ENCODE results near the gene SPATA46.

SPATA46 gene

DNA sequence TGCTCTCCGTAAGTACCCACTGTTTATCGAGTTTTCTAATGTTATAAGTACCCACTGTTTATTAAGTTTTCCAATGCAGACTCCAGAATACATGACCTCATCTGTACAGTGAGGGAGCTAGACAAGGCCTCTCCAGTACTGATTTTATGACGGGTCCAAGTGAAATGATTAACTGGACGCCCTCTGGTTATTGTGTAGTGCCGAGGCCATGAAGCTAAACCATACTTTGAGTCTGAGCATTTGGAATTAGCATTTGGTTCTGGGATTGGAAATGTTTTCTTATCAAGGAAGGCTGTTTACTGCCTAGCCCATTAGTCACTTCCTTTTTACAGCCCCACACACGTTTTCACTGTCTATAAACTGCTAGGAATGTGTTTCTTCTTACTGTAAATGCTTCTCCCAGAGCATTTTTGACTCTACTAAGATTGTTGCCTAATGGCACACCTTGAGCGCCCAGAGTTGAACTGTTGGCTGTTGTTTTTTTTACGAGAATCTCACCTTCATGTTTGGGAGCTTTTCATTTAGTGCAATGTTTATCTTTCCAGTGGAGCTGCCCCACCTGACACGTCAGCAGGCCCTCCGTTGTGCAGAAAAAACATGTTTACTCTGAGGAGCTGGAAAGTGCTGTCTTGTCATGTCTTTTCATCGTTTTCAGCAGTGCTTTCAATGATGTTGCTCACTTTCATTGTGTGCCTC, 26.9 kb downstream of the SPATA46 start:
- H3K27ac ChIP-seq (ENCODE audit: low read depth, low read length), result no peak overlapping the region
- H2AFZ ChIP-seq (ENCODE audit: low read depth, low read length, severe bottlenecking), result no peak overlapping the region

GRCh38 chr1:162347281-162347680, 29.4 kb downstream of the SPATA46 start:
- no peak overlapping the region for H3K4me2 ChIP-seq (ENCODE audit: low read depth, low read length, poor library complexity, severe bottlenecking)
- no peaks in the 10 kb centered on the region for H3K36me3 ChIP-seq (ENCODE audit: low read length)
- no peaks in the 10 kb centered on the region for H4K20me1 ChIP-seq (ENCODE audit: low read depth, low read length)
- H3K4me3 ChIP-seq (ENCODE audit: insufficient read depth, low read length, poor library complexity, severe bottlenecking), result no peak overlapping the region
- no peaks in the 10 kb centered on the region for H3F3A ChIP-seq (ENCODE audit: insufficient read depth)
- no peaks in the 10 kb centered on the region for H3K9me3 ChIP-seq (ENCODE audit: insufficient read depth, low read length)
- no peaks in the 10 kb centered on the region for H3K79me2 ChIP-seq (ENCODE audit: insufficient read depth, low read length)
- no peak for TF ChIP-seq CTCF (IDR thresholded peaks at IDR 0.05; ENCODE audit: insufficient read depth, low read length, poor library complexity, severe bottlenecking)
- TF ChIP-seq EZH2phosphoT487 (conservative IDR thresholded peaks at IDR 0.05; ENCODE audit: low read length), result no peak
- H3K27me3 ChIP-seq (ENCODE audit: low read length), result no peaks in the 10 kb centered on the region
- H3K9ac ChIP-seq (ENCODE audit: low read length), result no peak overlapping the region
- H3K9me2 ChIP-seq (replicated peaks; ENCODE audit: insufficient read depth, low read length), result no peaks in the 10 kb centered on the region
- no peak overlapping the region for H3K27ac ChIP-seq (ENCODE audit: low read depth, low read length)
- H2AFZ ChIP-seq (ENCODE audit: low read depth, low read length, severe bottlenecking), result no peak overlapping the region

More for the DNA sequence above, 26.9 kb downstream of the SPATA46 start:
- Histone ChIP-seq H3K4me2 (ENCODE audit: low read depth, low read length, poor library complexity, severe bottlenecking) (no peak overlapping the region), H3K27me3 (ENCODE audit: low read length) (no peaks in the 10 kb centered on the region), H3K79me2 (ENCODE audit: insufficient read depth, low read length) (no peaks in the 10 kb centered on the region), H3F3A (ENCODE audit: insufficient read depth) (no peaks in the 10 kb centered on the region), H3K9me2 (replicated peaks; ENCODE audit: insufficient read depth, low read length) (no peaks in the 10 kb centered on the region), H3K4me3 (ENCODE audit: insufficient read depth, low read length, poor library complexity, severe bottlenecking) (no peak overlapping the region), H3K9ac (ENCODE audit: low read length) (no peak overlapping the region), H3K36me3 (ENCODE audit: low read length) (no peaks in the 10 kb centered on the region), H3K9me3 (ENCODE audit: insufficient read depth, low read length) (no peaks in the 10 kb centered on the region), H4K20me1 (ENCODE audit: low read depth, low read length) (no peaks in the 10 kb centered on the region)
- TF ChIP-seq CTCF (IDR thresholded peaks at IDR 0.05; ENCODE audit: insufficient read depth, low read length, poor library complexity, severe bottlenecking) (no peak), EZH2phosphoT487 (conservative IDR thresholded peaks at IDR 0.05; ENCODE audit: low read length) (no peak)

GRCh38 chr1:162343470-162343869, 33.2 kb downstream of the SPATA46 start:
- no peak overlapping the region for H3K9ac ChIP-seq (ENCODE audit: low read length)
- no peaks in the 10 kb centered on the region for H4K20me1 ChIP-seq (ENCODE audit: low read depth, low read length)

More at GRCh38 chr1:162343470-162343869, 33.2 kb downstream of the SPATA46 start:
- H3K79me2 ChIP-seq (ENCODE audit: insufficient read depth, low read length), result no peaks in the 10 kb centered on the region
- H3K9me3 ChIP-seq (ENCODE audit: insufficient read depth, low read length), result no peaks in the 10 kb centered on the region
- H3F3A ChIP-seq (ENCODE audit: insufficient read depth), result no peaks in the 10 kb centered on the region
- no peaks in the 10 kb centered on the region for H3K27me3 ChIP-seq (ENCODE audit: low read length)
- TF ChIP-seq CTCF (IDR thresholded peaks at IDR 0.05; ENCODE audit: insufficient read depth, low read length, poor library complexity, severe bottlenecking), result no peak
- TF ChIP-seq EZH2phosphoT487 (conservative IDR thresholded peaks at IDR 0.05; ENCODE audit: low read length), result no peak
- H3K27ac ChIP-seq (ENCODE audit: low read depth, low read length), result no peak overlapping the region
- no peak overlapping the region for H3K4me3 ChIP-seq (ENCODE audit: insufficient read depth, low read length, poor library complexity, severe bottlenecking)
- no peak overlapping the region for H3K4me2 ChIP-seq (ENCODE audit: low read depth, low read length, poor library complexity, severe bottlenecking)
- H2AFZ ChIP-seq (ENCODE audit: low read depth, low read length, severe bottlenecking), result no peak overlapping the region
- H3K36me3 ChIP-seq (ENCODE audit: low read length), result no peaks in the 10 kb centered on the region
- no peaks in the 10 kb centered on the region for H3K9me2 ChIP-seq (replicated peaks; ENCODE audit: insufficient read depth, low read length)

All from SU-DHL-6 (cell line).